Suprapubic skin (tissue), 4 donors: ENCODE results near the gene PDE6C.

ENCODE experiments used
- CTCF ChIP-seq, 2 donors: fragments of 200-600 bp in 1 of 2; fragments of 450-650 bp in 1 of 2; sonication (generic) in 1 of 2; IDR thresholded peaks; one replicate each; pipeline ENCODE4 v1.5.1; 2016 to 2019; ENCODE audit warnings: antibody characterized with exemption in 2 of 2, mild to moderate bottlenecking in 1 of 2, moderate library complexity in 1 of 2
- EP300 ChIP-seq: sonication (generic); formaldehyde crosslinking; IDR thresholded peaks from one replicate; pipeline ENCODE4 v1.6.1; 2017; ENCODE audit warnings: antibody characterized with exemption
- POLR2A ChIP-seq, 2 donors: fragments of 450-650 bp; IDR thresholded peaks; one replicate each; pipeline ENCODE4 v1.6.1; 2017; ENCODE audit warnings: antibody characterized with exemption in 2 of 2, mild to moderate bottlenecking in 2 of 2, moderate library complexity in 2 of 2
- POLR2AphosphoS5 ChIP-seq, 3 donors: sonication (generic); formaldehyde crosslinking; IDR thresholded peaks; one replicate each; pipeline ENCODE4 v1.6.1; 2017; ENCODE audit warnings: antibody characterized with exemption in 3 of 3

GRCh38 chr10:93702210-93703001 lies 90.1 kb downstream of the PDE6C start, which contains the start of gene FRA10AC1:
- peak in 1 of 2 donors; percentile 52 for TF ChIP-seq CTCF (IDR thresholded peaks at IDR 0.05)
- peak in 1 of 2 donors; percentile 41 for TF ChIP-seq POLR2A (IDR thresholded peaks at IDR 0.05)
- peak in 2 of 3 donors; percentile 66 to 100 for TF ChIP-seq POLR2AphosphoS5 (IDR thresholded peaks at IDR 0.05)
- TF ChIP-seq EP300, result no peak
